Neural cell (in vitro differentiated cells): ENCODE measurements around the gene CILP2. TPM values are rescaled to one million over a fixed set of nuclear protein-coding genes. Genes with fewer than 3 reads are reported as not detected.

ENCODE experiments used
- H2AFZ ChIP-seq: fragments of 200-600, 300-800 bp; sonication (generic), shearing (Covaris generic); 2 replicates; pipeline ENCODE4 v1.6.0; 2014; ENCODE audit warnings: low read depth, mild to moderate bottlenecking, antibody characterized with exemption, low read length, moderate library complexity
- H3F3A ChIP-seq: fragments of 200-600 bp; shearing (Covaris generic); 2 replicates; pipeline ENCODE4 v1.6.1; 2016; ENCODE audit warnings: mild to moderate bottlenecking, moderate library complexity, mixed read lengths, antibody characterized with exemption, low read length; ENCODE audit not compliant: insufficient read depth, poor library complexity, severe bottlenecking
- H3K27ac ChIP-seq: fragments of 200-600, 300-800 bp; sonication (generic), shearing (Covaris generic); 2 replicates; pipeline ENCODE4 v1.5.1; 2014; ENCODE audit warnings: mild to moderate bottlenecking, low read length, moderate library complexity
- H3K27me3 ChIP-seq: fragments of 300-800, 200-600 bp; sonication (generic), shearing (Covaris generic); 2 replicates; pipeline ENCODE4 v1.6.0; 2014; ENCODE audit warnings: mild to moderate bottlenecking, low read depth, low read length, moderate library complexity; ENCODE audit not compliant: insufficient read depth
- H3K36me3 ChIP-seq: fragments of 300-800, 200-600 bp; sonication (generic), shearing (Covaris generic); 2 replicates; pipeline ENCODE4 v1.5.1; 2014; ENCODE audit warnings: mild to moderate bottlenecking, antibody characterized with exemption, low read length, moderate library complexity; ENCODE audit not compliant: insufficient read depth
- H3K4me2 ChIP-seq: fragments of 300-800, 200-600 bp; sonication (generic), shearing (Covaris generic); 2 replicates; pipeline ENCODE4 v1.6.0; 2014; ENCODE audit warnings: mild to moderate bottlenecking, low read length
- H3K4me3 ChIP-seq: fragments of 300-800, 200-600 bp; sonication (generic), shearing (Covaris generic); 2 replicates; pipeline ENCODE4 v1.5.1; 2014; ENCODE audit warnings: mild to moderate bottlenecking, low read length, moderate library complexity
- H3K79me2 ChIP-seq: fragments of 200-600 bp; shearing (Covaris generic); replicated peaks from 2 replicates; pipeline ENCODE4 v1.6.0; 2014; ENCODE audit warnings: mild to moderate bottlenecking, low read length, moderate library complexity; ENCODE audit not compliant: insufficient read depth
- H3K9ac ChIP-seq: fragments of 300-800, 200-600 bp; sonication (generic), shearing (Covaris generic); 2 replicates; pipeline ENCODE4 v1.6.1; 2016; ENCODE audit warnings: mild to moderate bottlenecking, low read length, mixed read lengths
- H3K9me2 ChIP-seq: fragments of 200-600 bp; shearing (Covaris generic); 2 replicates; pipeline ENCODE4 v1.6.1; 2016; ENCODE audit warnings: mild to moderate bottlenecking, low read length, mixed read lengths; ENCODE audit not compliant: insufficient read depth
- H3K9me3 ChIP-seq: fragments of 200-600, 300-800 bp; sonication (generic), shearing (Covaris generic); 2 replicates; pipeline ENCODE4 v1.6.1; 2016; ENCODE audit warnings: mild to moderate bottlenecking, mixed run types, low read length, moderate library complexity, mixed read lengths
- H4K20me1 ChIP-seq: fragments of 200-600 bp; shearing (Covaris generic); 2 replicates; pipeline ENCODE4 v1.6.1; 2016; ENCODE audit warnings: mild to moderate bottlenecking, mixed run types; ENCODE audit not compliant: insufficient read depth
- EP300 ChIP-seq: fragments of 450-650 bp; conservative IDR thresholded peaks from 2 replicates; pipeline ENCODE4 v1.6.1; 2014; ENCODE audit warnings: antibody characterized with exemption, mild to moderate bottlenecking, moderate library complexity; ENCODE audit not compliant: poor library complexity, severe bottlenecking
- EZH2 ChIP-seq: fragments of 200-600, 300-800 bp; shearing (Covaris generic), sonication (generic); IDR thresholded peaks from 2 replicates; pipeline ENCODE4 v1.6.1; 2014; ENCODE audit warnings: antibody characterized with exemption, low read length, borderline replicate concordance, mild to moderate bottlenecking; ENCODE audit not compliant: insufficient read depth, poor library complexity, severe bottlenecking
- POLR2AphosphoS5 ChIP-seq: IDR thresholded peaks from 2 replicates; pipeline ENCODE4 v1.6.1; 2012
- RAD21 ChIP-seq: fragments of 450-650 bp; conservative IDR thresholded peaks from 2 replicates; pipeline ENCODE4 v1.6.1; 2014; ENCODE audit warnings: antibody characterized with exemption, mild to moderate bottlenecking, moderate library complexity
- SMC3 ChIP-seq: fragments of 450-650 bp; conservative IDR thresholded peaks from 2 replicates; pipeline ENCODE4 v1.6.1; 2014; ENCODE audit warnings: antibody characterized with exemption, mild to moderate bottlenecking, moderate library complexity; ENCODE audit not compliant: poor library complexity
- TAF1 ChIP-seq: IDR thresholded peaks from 2 replicates; pipeline ENCODE4 v1.6.1; 2012; ENCODE audit warnings: low read depth
- polyA minus RNA-seq: library from RNA; depleted of rRNA, polyadenylated mRNA; stranded (reverse); fragments of >200 nt; gene quantifications from 2 replicates; pipeline ENCODE4 v1.2.3, GENCODE V29; 2014
- polyA plus RNA-seq: library from polyadenylated mRNA; depleted of rRNA; stranded (reverse); fragments of >200 nt; gene quantifications from 2 replicates; pipeline ENCODE4 v1.2.3, GENCODE V29; 2014
- TF ChIP-seq, protein P1 (sequence below): IDR thresholded peaks from 2 replicates; pipeline ENCODE4 v1.6.1; 2012; ENCODE audit warnings: borderline replicate concordance
- TF ChIP-seq, protein P2 (sequence below): fragments of 450-650 bp; IDR thresholded peaks from 2 replicates; pipeline ENCODE4 v1.5.1; 2014; ENCODE audit warnings: antibody characterized with exemption, mild to moderate bottlenecking, moderate library complexity; ENCODE audit not compliant: poor library complexity, severe bottlenecking

Gene CILP2, protein sequence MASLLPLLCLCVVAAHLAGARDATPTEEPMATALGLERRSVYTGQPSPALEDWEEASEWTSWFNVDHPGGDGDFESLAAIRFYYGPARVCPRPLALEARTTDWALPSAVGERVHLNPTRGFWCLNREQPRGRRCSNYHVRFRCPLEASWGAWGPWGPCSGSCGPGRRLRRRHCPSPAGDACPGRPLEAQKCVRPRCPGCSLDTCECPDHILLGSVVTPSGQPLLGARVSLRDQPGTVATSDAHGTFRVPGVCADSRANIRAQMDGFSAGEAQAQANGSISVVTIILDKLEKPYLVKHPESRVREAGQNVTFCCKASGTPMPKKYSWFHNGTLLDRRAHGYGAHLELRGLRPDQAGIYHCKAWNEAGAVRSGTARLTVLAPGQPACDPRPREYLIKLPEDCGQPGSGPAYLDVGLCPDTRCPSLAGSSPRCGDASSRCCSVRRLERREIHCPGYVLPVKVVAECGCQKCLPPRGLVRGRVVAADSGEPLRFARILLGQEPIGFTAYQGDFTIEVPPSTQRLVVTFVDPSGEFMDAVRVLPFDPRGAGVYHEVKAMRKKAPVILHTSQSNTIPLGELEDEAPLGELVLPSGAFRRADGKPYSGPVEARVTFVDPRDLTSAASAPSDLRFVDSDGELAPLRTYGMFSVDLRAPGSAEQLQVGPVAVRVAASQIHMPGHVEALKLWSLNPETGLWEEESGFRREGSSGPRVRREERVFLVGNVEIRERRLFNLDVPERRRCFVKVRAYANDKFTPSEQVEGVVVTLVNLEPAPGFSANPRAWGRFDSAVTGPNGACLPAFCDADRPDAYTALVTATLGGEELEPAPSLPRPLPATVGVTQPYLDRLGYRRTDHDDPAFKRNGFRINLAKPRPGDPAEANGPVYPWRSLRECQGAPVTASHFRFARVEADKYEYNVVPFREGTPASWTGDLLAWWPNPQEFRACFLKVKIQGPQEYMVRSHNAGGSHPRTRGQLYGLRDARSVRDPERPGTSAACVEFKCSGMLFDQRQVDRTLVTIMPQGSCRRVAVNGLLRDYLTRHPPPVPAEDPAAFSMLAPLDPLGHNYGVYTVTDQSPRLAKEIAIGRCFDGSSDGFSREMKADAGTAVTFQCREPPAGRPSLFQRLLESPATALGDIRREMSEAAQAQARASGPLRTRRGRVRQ
- 0.60 and 0.84 TPM in 2 replicates for polyA plus RNA-seq
- 0.46 and 0.49 TPM in 2 replicates for polyA minus RNA-seq

DNA sequence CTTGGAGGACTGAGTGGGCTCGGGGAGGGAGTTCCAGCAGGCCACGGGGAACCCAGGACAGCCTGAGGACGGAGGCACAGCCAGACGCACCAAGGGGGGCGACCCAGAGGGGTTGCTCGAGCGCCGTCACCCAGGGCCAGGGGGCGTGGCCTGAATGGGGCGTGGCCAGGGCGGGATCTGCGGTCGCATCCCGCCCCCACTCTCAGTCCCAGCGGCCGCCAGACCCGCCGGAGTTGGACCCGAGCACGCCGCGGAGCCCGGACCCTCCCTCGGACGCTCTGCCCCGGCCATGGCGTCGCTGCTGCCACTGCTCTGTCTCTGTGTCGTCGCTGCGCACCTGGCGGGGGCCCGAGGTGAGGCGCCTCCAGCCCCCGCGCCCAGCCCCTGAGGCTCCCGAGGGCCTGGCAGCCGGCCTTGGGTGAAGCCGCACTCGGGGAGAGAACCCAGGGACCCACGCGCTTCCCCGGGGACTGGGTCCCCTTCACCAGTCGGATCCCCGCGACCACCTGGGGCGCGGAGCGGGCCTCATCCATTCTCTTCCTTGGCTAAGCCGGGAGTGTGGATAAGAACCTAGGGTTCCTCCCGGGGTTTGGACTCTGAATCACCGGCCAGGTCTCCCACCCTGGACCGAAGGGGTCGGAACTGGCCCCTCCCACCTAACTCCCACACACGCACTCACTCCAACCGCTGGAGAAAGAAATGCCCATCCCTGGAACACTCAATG is at the start of gene CILP2:
TSS of gene CILP2 (plus strand) at position 205 of the 724 bp plus-strand sequence. CDS start at position 290, 85 bp downstream.
- no peaks in the 10 kb centered on the region for H3F3A ChIP-seq
- no peaks in the 10 kb centered on the region for H3K9me3 ChIP-seq
- no peaks in the 10 kb centered on the region for H3K9me2 ChIP-seq
- no peaks in the 10 kb centered on the region for H3K36me3 ChIP-seq
- TF ChIP-seq, protein P1, sequence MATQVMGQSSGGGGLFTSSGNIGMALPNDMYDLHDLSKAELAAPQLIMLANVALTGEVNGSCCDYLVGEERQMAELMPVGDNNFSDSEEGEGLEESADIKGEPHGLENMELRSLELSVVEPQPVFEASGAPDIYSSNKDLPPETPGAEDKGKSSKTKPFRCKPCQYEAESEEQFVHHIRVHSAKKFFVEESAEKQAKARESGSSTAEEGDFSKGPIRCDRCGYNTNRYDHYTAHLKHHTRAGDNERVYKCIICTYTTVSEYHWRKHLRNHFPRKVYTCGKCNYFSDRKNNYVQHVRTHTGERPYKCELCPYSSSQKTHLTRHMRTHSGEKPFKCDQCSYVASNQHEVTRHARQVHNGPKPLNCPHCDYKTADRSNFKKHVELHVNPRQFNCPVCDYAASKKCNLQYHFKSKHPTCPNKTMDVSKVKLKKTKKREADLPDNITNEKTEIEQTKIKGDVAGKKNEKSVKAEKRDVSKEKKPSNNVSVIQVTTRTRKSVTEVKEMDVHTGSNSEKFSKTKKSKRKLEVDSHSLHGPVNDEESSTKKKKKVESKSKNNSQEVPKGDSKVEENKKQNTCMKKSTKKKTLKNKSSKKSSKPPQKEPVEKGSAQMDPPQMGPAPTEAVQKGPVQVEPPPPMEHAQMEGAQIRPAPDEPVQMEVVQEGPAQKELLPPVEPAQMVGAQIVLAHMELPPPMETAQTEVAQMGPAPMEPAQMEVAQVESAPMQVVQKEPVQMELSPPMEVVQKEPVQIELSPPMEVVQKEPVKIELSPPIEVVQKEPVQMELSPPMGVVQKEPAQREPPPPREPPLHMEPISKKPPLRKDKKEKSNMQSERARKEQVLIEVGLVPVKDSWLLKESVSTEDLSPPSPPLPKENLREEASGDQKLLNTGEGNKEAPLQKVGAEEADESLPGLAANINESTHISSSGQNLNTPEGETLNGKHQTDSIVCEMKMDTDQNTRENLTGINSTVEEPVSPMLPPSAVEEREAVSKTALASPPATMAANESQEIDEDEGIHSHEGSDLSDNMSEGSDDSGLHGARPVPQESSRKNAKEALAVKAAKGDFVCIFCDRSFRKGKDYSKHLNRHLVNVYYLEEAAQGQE, result no peak
- no peak for TF ChIP-seq POLR2AphosphoS5
- no peak for TF ChIP-seq EZH2
- TF ChIP-seq TAF1, result no peak
- no peak for TF ChIP-seq RAD21
- TF ChIP-seq EP300, result no peak
- TF ChIP-seq, protein P2, sequence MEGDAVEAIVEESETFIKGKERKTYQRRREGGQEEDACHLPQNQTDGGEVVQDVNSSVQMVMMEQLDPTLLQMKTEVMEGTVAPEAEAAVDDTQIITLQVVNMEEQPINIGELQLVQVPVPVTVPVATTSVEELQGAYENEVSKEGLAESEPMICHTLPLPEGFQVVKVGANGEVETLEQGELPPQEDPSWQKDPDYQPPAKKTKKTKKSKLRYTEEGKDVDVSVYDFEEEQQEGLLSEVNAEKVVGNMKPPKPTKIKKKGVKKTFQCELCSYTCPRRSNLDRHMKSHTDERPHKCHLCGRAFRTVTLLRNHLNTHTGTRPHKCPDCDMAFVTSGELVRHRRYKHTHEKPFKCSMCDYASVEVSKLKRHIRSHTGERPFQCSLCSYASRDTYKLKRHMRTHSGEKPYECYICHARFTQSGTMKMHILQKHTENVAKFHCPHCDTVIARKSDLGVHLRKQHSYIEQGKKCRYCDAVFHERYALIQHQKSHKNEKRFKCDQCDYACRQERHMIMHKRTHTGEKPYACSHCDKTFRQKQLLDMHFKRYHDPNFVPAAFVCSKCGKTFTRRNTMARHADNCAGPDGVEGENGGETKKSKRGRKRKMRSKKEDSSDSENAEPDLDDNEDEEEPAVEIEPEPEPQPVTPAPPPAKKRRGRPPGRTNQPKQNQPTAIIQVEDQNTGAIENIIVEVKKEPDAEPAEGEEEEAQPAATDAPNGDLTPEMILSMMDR, result no peak
- no peak for TF ChIP-seq SMC3
- H3K27me3 ChIP-seq, result no peaks in the 10 kb centered on the region
- no peaks in the 10 kb centered on the region for H3K79me2 ChIP-seq
- H3K4me3 ChIP-seq, result no peak within 1 kb of the TSS
- no peak within 1 kb of the TSS for H3K4me2 ChIP-seq
- H3K9ac ChIP-seq, result no peak within 1 kb of the TSS
- no peaks in the 10 kb centered on the region for H4K20me1 ChIP-seq
- no peak within 1 kb of the TSS for H2AFZ ChIP-seq
- no peak within 1 kb of the TSS for H3K27ac ChIP-seq
